Heart left ventricle (tissue), 16 donors: ENCODE measurements around the gene GPR173. TPM values are rescaled to one million over a fixed set of nuclear protein-coding genes. Genes with fewer than 3 reads are reported as not detected.
A peak's percentile ranks its signal among the peaks of the same experiment; 100 is the strongest.

Source experiments
- ATAC-seq, 4 donors: fragments of 200-7000 bp; cut with Tn5 transposase; one replicate each; pipeline ENCODE4 v1.9.1; 2020 to 2022; ENCODE audit warnings: moderate library complexity in 4 of 4, mild to moderate bottlenecking in 3 of 4, moderate number of reproducible peaks in 1 of 4
- DNase-seq, 5 donors: peaks; one replicate each; pipeline ENCODE4 v3.0.0-alpha.2; 2020
- H3K27ac ChIP-seq, 12 donors: fragments of 200-600 bp; sonication (generic) in 4 of 12; one replicate each; pipeline versions ENCODE4 v1.5.0 to v1.8.0; 2016 to 2022; ENCODE audit warnings: mild to moderate bottlenecking in 2 of 12
- H3K27me3 ChIP-seq, 9 donors: fragments of 200-600 bp; sonication (generic) in 2 of 9; one replicate each; pipeline versions ENCODE4 v1.5.1 to v1.8.0; 2016 to 2022; ENCODE audit warnings: mild to moderate bottlenecking in 3 of 9
- H3K36me3 ChIP-seq, 9 donors: fragments of 200-600 bp; sonication (generic) in 2 of 9; one replicate each; pipeline versions ENCODE4 v1.5.0 to v1.8.0; 2018 to 2022; ENCODE audit warnings: mild to moderate bottlenecking in 2 of 9
- H3K4me1 ChIP-seq, 12 donors: fragments of 200-600 bp; sonication (generic) in 4 of 12; one replicate each; pipeline versions ENCODE4 v1.5.0 to v1.8.0; 2016 to 2022; ENCODE audit warnings: mild to moderate bottlenecking in 3 of 12
- H3K4me3 ChIP-seq, 12 donors: fragments of 200-600 bp; sonication (generic) in 4 of 12; one replicate each; pipeline versions ENCODE4 v1.5.0 to v1.8.0; 2017 to 2022; ENCODE audit warnings: mild to moderate bottlenecking in 9 of 12, moderate library complexity in 4 of 12
- H3K9me3 ChIP-seq, 12 donors: fragments of 200-600 bp; sonication (generic) in 4 of 12; one replicate each; pipeline versions ENCODE4 v1.5.0 to v1.8.0; 2016 to 2022; ENCODE audit warnings: mild to moderate bottlenecking in 1 of 12
- POLR2A ChIP-seq, 2 donors: fragments of 450-650 bp; IDR thresholded peaks; one replicate each; pipeline ENCODE4 v1.6.1; 2017; ENCODE audit warnings: antibody characterized with exemption in 2 of 2, mild to moderate bottlenecking in 2 of 2, moderate library complexity in 2 of 2
- WGBS, 4 donors: extraction: QIAGEN DNeasy Blood & Tissue Kit in 2 of 4; methylation state at CpG; one replicate each; pipeline versions ENCODE4 v1.1.5 to v1.1.7; 2013 to 2018; 5-methylcytosine and 5-hydroxymethylcytosine counted together
- intact Hi-C, 10 donors: fragments of 100-400 bp; cut with DNase I; formaldehyde crosslinking; loops; one replicate each; pipeline versions ENCODE4 v1.11.1 to v1.14.2; 2022
- polyA plus RNA-seq, 2 donors: library from polyadenylated mRNA; stranded (reverse); fragments of 200-250 nt; gene quantifications; one replicate each; pipeline ENCODE4 v1.2.3, GENCODE V29; 2013
- total RNA-seq, 9 donors: library from RNA; depleted of rRNA in 2 of 9; stranded (reverse); fragments of >200 nt in 2 of 9; fragmentation: NEBNext Ultra II Directional in 3 of 9; extraction: Animal tissue kit (Norgen Biotek cat#: 25700) in 3 of 9; gene quantifications; one replicate each; pipeline versions ENCODE4 v1.1.0 to v1.2.4, GENCODE V29; 2016 to 2023
- TF ChIP-seq, protein P1 (sequence below), 12 donors: fragments of 200-600 bp; sonication (generic) in 4 of 12; IDR thresholded peaks; one replicate each; pipeline versions ENCODE4 v1.5.0 to v1.8.0; 2018 to 2022; ENCODE audit warnings: antibody characterized with exemption in 12 of 12, mild to moderate bottlenecking in 5 of 12
- donor health status: ischemic (EF 13 %, LVEDD 7.1; RV severe dilation, severe dysfunction).
- donor health status: healthy with polysubstance abuse.
- donor health status: DM: no; HTN: yes; CAD: no.
- donor health status: DM: no; HTN: no; CAD: no.
- donor health status: ischemic (EF 25% LVEDD 6.9; RV normal size, moderate dysfunction).
- donor health status: ischemic (EF 25% LVEDD 5.7; RV mildly dilated, moderate dysfunction).
- donor health status: healthy.
- donor health status: DM: yes; HTN: yes; CAD: no.
- donor health status: ischemic (EF 35%, LVEDD 5.7; RV mildly dilated, moderate dysfunction).
- donor health status: nonischemic (EF 11% LVEDD 7.7; RV severe dilation, severe dysfunction).
- donor health status: DM: yes; HTN: yes; CAD: no.
- donor health status: PGD.
- donor health status: ischemic (EF 29% LVEDD 5.4; RV normal size, mild dysfunction).
- donor health status: nonischemic (EF 23%, LVEDD 6.1; RV moderate dilation, normal function).

GPR173 gene
- total and polyA plus RNA-seq, 11 donors, result 0.32 to 2.6 (median 0.75) TPM

DNA sequence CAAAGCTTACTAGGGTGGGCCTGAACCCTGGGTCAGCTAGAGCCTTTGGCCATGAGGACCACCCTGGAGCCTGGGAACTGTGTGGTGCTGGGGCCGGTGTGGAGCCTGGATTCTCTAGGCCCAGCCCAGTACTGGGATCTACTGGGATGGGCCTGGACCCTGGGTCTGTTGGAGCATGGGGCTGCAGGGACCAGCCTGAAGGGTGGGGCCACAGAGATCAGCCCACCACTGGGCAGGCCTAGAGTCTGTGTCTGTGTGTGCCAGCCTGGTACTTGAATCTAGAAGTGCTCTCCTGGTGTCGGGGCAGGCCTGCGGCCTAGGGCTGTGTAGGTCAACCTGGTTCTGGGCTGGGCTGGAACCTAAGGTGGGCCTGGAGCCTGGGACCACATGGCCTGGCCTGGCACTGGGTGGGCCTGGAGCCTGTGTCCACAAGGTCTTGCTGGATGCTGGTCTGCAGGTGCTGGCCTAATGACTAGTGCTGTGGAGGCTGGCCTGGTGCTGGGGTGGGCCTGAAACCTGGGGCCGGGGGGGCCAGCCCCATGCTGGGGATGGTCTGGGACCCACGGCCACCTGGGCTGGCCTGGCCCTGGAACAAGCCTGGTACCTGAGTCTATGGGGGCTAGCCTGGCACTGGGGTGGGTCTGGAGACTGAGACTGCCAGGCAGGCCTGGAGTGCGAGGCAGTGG is 66.4 kb downstream of the GPR173 start:
- TF ChIP-seq, protein P1, sequence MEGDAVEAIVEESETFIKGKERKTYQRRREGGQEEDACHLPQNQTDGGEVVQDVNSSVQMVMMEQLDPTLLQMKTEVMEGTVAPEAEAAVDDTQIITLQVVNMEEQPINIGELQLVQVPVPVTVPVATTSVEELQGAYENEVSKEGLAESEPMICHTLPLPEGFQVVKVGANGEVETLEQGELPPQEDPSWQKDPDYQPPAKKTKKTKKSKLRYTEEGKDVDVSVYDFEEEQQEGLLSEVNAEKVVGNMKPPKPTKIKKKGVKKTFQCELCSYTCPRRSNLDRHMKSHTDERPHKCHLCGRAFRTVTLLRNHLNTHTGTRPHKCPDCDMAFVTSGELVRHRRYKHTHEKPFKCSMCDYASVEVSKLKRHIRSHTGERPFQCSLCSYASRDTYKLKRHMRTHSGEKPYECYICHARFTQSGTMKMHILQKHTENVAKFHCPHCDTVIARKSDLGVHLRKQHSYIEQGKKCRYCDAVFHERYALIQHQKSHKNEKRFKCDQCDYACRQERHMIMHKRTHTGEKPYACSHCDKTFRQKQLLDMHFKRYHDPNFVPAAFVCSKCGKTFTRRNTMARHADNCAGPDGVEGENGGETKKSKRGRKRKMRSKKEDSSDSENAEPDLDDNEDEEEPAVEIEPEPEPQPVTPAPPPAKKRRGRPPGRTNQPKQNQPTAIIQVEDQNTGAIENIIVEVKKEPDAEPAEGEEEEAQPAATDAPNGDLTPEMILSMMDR (IDR thresholded peaks at IDR 0.05), result no peak
- no peak for TF ChIP-seq POLR2A (IDR thresholded peaks at IDR 0.05)
- intact Hi-C loops, result no loop called here
- Histone ChIP-seq H3K4me1 (peaks cover 0 to 9% (median 2%) of the 10 kb centered on the region in 12 donors), H3K27me3 (peaks cover 0 to 3% (median 0%) of the 10 kb centered on the region in 9 donors), H3K27ac (peak overlapping the region in 5 of 12 donors; percentile 9 to 63 (median 57)), H3K36me3 (peaks cover 0 to under 1% (median 0%) of the 10 kb centered on the region in 9 donors), H3K9me3 (no peaks in the 10 kb centered on the region), H3K4me3 (no peak overlapping the region)
- ATAC-seq (peak in 1 of 4 donors; percentile 48), DNase-seq (no peak)
- 96 to 100% (median 96%) methylated on average over 1 to 6 of the region's 6 CpGs for WGBS, 4 donors

DNA sequence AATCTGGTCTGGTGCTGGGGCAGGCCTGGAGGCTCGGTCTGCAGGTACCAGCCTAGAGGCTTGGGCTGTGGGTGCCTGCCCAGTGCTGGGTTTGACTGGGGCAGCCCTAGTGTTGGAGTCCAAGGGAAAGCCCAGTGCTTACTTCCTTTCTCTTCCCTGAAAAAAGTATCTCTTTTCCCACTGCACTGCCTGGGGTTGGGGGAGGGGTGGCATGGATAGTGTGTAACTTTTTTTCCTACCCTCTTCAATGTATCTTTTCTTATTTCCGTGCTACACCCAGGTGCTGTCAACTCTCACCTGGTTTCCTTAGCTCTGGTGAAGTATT is 66.9 kb downstream of the GPR173 start:
- ATAC-seq, result no peak
- H3K27me3 ChIP-seq, result peaks cover 0 to 3% (median 0%) of the 10 kb centered on the region in 9 donors
- no peaks in the 10 kb centered on the region for H3K36me3 ChIP-seq
- no peaks in the 10 kb centered on the region for H3K9me3 ChIP-seq
- DNase-seq, result no peak
- H3K27ac ChIP-seq, result peak overlapping the region in 9 of 12 donors; percentile 9 to 63 (median 48)
- no peak overlapping the region for H3K4me3 ChIP-seq
- intact Hi-C loops, result no loop called here
- WGBS, 4 donors, result 70 to 89% (median 78%) methylated on average over 2 of the region's 2 CpGs
- H3K4me1 ChIP-seq, result peaks cover 0 to 9% (median 2%) of the 10 kb centered on the region in 12 donors
- no peak for TF ChIP-seq POLR2A (IDR thresholded peaks at IDR 0.05)
- TF ChIP-seq, protein P1 (IDR thresholded peaks at IDR 0.05), result no peak

DNA sequence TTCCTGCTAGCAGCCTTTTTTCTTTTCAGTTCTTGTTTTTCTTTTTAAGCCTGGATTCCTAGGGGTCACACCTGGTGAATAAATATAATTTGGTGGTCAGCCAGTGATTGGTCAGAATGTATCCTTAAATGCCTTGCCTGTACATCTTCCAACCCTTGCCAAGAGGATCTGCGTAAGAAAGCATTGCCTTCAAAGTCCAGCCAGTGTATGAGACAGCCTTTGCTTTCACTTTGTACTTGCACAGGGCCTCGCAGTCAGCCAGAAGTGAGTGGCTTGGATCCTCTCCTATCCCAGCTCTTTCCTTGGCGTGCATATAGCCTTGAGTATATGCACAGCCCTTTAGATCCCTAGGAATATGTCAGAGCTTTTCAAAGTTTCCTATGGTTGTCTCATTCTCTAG is 67.5 kb downstream of the GPR173 start:
- Histone ChIP-seq H3K27me3 (peaks cover 0 to 3% (median 0%) of the 10 kb centered on the region in 9 donors), H3K4me1 (peaks cover 0 to 9% (median 2%) of the 10 kb centered on the region in 12 donors), H3K27ac (peak overlapping the region in 9 of 12 donors; percentile 20 to 63 (median 49)), H3K9me3 (no peaks in the 10 kb centered on the region), H3K36me3 (no peaks in the 10 kb centered on the region), H3K4me3 (peak overlapping the region in 5 of 12 donors; percentile 10 to 39 (median 21))
- intact Hi-C loops, result no loop called here
- WGBS, 4 donors, result 33 to 61% (median 50%) methylated on average over 3 of the region's 3 CpGs
- DNase-seq (no peak), ATAC-seq (peak; percentile 15 to 85 (median 79))
- TF ChIP-seq, protein P1 (IDR thresholded peaks at IDR 0.05), result no peak
- TF ChIP-seq POLR2A (IDR thresholded peaks at IDR 0.05), result no peak

DNA sequence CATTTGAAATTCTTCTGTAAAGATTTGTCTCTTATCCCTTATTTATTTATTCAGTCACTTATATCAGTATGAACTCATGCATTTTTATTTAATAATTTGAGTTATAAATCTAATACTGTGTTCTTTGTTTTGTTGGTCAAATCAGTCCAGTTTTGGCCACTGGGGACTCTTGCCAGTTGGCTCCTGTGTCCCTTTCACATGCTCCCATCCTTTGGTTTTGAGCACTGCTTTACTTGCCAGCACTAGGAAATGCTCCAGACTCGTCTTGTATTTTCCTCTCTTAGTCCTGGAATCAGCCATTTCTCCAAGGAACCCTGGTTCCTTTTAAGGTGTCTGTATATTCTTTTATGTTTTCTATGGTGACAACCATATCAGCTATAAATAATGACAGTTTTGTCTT is 73.4 kb downstream of the GPR173 start:
- Histone ChIP-seq H3K36me3 (no peaks in the 10 kb centered on the region), H3K27me3 (peaks cover 0 to 3% (median 0%) of the 10 kb centered on the region in 9 donors), H3K4me1 (peaks cover 0 to 4% (median 0%) of the 10 kb centered on the region in 12 donors), H3K4me3 (no peak overlapping the region), H3K9me3 (no peaks in the 10 kb centered on the region), H3K27ac (no peak overlapping the region)
- WGBS, 4 donors, result 19 to 47% (median 30%) methylated on average over 1 of the region's 1 CpG
- DNase-seq, result peak in 1 of 5 donors; percentile 32
- no peak for ATAC-seq
- TF ChIP-seq, protein P1 (IDR thresholded peaks at IDR 0.05), result no peak
- no peak for TF ChIP-seq POLR2A (IDR thresholded peaks at IDR 0.05)
- intact Hi-C loops, result no loop called here
